GM23338 (cell line): ENCODE measurements around the gene NCAPD3.

Source experiments
- CREB1 ChIP-seq: fragments of 250-450 bp; sonication (Bioruptor Pico); IDR thresholded peaks from 2 replicates; pipeline ENCODE4 v1.5.0; 2020; ENCODE audit warnings: low read depth, mild to moderate bottlenecking, moderate library complexity
- EZH2 ChIP-seq: fragments of 200-600 bp; sonication (generic); IDR thresholded peaks from one replicate; pipeline ENCODE4 v1.8.0; 2017; ENCODE audit warnings: antibody characterized with exemption, mild to moderate bottlenecking, low read depth; ENCODE audit not compliant: unreplicated experiment
- EZH2phosphoT487 ChIP-seq: fragments of 200-600 bp; sonication (generic); IDR thresholded peaks from one replicate; pipeline ENCODE4 v1.8.1; 2018; ENCODE audit warnings: antibody characterized with exemption; ENCODE audit not compliant: unreplicated experiment
- JUNB ChIP-seq: IDR thresholded peaks from one replicate; pipeline ENCODE4 v1.6.1; 2016; ENCODE audit warnings: antibody characterized with exemption; ENCODE audit not compliant: unreplicated experiment
- NANOG ChIP-seq: IDR thresholded peaks from 2 replicates; pipeline ENCODE4 v1.6.1; 2016; ENCODE audit warnings: antibody characterized with exemption, borderline replicate concordance
- POLR2AphosphoS5 ChIP-seq: IDR thresholded peaks from 2 replicates; pipeline ENCODE4 v1.6.1; 2016; ENCODE audit warnings: antibody characterized with exemption, low read depth
- STAT1 ChIP-seq: IDR thresholded peaks from one replicate; pipeline ENCODE4 v1.6.1; 2016; ENCODE audit warnings: antibody characterized with exemption; ENCODE audit not compliant: unreplicated experiment
- ZNF331 ChIP-seq: fragments of 250-450 bp; sonication (Bioruptor Pico); IDR thresholded peaks from 2 replicates; pipeline ENCODE4 v1.5.0; 2020; ENCODE audit warnings: low read depth, mild to moderate bottlenecking, moderate library complexity
- TF ChIP-seq, protein P1 (sequence below): IDR thresholded peaks from one replicate; pipeline ENCODE4 v1.6.1; 2018; ENCODE audit warnings: antibody characterized with exemption; ENCODE audit not compliant: unreplicated experiment
- TF ChIP-seq, protein P2 (sequence below): IDR thresholded peaks from 2 replicates; pipeline ENCODE4 v1.6.1; 2016; ENCODE audit warnings: antibody characterized with exemption
- TF ChIP-seq, protein P3 (sequence below), 2 experiments: fragments of 200-600 bp in 1 of 2; sonication (generic) in 1 of 2; conservative IDR thresholded peaks; 2 replicates each; pipeline versions ENCODE4 v1.5.1 to v1.6.1; 2016 to 2017; ENCODE audit warnings: antibody characterized with exemption in 2 of 2, low read depth in 2 of 2, mild to moderate bottlenecking in 2 of 2, moderate library complexity in 1 of 2
- TF ChIP-seq, protein P4 (sequence below): fragments of 250-450 bp; sonication (Bioruptor Pico); IDR thresholded peaks from 2 replicates; pipeline ENCODE4 v1.5.0; 2020; ENCODE audit warnings: mild to moderate bottlenecking, moderate library complexity

DNA sequence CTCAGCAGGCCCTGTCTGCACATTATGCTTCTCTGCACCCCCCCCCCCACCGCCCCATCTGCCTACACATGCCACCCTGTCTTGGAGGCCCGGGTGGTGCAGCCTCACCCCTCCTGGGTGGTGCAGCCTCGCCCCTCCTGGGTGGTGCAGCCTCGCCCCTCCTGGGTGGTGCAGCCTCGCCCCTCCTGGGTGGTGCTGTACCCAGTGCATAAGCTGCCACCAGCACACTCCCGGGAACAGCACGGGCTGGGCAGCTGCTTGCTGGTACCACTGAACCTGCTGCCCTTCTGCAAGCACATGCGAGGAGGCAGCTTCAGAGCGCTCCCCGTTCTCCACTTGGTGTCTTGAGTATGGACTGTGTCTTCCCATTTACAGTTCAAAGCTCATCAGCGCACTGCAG is 69.3 kb downstream of the NCAPD3 start:
- TF ChIP-seq, protein P1, sequence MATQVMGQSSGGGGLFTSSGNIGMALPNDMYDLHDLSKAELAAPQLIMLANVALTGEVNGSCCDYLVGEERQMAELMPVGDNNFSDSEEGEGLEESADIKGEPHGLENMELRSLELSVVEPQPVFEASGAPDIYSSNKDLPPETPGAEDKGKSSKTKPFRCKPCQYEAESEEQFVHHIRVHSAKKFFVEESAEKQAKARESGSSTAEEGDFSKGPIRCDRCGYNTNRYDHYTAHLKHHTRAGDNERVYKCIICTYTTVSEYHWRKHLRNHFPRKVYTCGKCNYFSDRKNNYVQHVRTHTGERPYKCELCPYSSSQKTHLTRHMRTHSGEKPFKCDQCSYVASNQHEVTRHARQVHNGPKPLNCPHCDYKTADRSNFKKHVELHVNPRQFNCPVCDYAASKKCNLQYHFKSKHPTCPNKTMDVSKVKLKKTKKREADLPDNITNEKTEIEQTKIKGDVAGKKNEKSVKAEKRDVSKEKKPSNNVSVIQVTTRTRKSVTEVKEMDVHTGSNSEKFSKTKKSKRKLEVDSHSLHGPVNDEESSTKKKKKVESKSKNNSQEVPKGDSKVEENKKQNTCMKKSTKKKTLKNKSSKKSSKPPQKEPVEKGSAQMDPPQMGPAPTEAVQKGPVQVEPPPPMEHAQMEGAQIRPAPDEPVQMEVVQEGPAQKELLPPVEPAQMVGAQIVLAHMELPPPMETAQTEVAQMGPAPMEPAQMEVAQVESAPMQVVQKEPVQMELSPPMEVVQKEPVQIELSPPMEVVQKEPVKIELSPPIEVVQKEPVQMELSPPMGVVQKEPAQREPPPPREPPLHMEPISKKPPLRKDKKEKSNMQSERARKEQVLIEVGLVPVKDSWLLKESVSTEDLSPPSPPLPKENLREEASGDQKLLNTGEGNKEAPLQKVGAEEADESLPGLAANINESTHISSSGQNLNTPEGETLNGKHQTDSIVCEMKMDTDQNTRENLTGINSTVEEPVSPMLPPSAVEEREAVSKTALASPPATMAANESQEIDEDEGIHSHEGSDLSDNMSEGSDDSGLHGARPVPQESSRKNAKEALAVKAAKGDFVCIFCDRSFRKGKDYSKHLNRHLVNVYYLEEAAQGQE = no peak
- TF ChIP-seq, protein P2, sequence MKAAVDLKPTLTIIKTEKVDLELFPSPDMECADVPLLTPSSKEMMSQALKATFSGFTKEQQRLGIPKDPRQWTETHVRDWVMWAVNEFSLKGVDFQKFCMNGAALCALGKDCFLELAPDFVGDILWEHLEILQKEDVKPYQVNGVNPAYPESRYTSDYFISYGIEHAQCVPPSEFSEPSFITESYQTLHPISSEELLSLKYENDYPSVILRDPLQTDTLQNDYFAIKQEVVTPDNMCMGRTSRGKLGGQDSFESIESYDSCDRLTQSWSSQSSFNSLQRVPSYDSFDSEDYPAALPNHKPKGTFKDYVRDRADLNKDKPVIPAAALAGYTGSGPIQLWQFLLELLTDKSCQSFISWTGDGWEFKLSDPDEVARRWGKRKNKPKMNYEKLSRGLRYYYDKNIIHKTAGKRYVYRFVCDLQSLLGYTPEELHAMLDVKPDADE = no peak
- TF ChIP-seq, protein P3, sequence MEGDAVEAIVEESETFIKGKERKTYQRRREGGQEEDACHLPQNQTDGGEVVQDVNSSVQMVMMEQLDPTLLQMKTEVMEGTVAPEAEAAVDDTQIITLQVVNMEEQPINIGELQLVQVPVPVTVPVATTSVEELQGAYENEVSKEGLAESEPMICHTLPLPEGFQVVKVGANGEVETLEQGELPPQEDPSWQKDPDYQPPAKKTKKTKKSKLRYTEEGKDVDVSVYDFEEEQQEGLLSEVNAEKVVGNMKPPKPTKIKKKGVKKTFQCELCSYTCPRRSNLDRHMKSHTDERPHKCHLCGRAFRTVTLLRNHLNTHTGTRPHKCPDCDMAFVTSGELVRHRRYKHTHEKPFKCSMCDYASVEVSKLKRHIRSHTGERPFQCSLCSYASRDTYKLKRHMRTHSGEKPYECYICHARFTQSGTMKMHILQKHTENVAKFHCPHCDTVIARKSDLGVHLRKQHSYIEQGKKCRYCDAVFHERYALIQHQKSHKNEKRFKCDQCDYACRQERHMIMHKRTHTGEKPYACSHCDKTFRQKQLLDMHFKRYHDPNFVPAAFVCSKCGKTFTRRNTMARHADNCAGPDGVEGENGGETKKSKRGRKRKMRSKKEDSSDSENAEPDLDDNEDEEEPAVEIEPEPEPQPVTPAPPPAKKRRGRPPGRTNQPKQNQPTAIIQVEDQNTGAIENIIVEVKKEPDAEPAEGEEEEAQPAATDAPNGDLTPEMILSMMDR (conservative IDR thresholded peaks at IDR 0.05; ENCODE audit: low read depth in 2 of 2) = no peak
- TF ChIP-seq EZH2phosphoT487 (no peak), JUNB (no peak), EZH2 (no peak), POLR2AphosphoS5 (no peak), CREB1 (CRISPR knock-in tag) (no peak), STAT1 (no peak), ZNF331 (CRISPR knock-in tag) (no peak), NANOG (no peak)
- TF ChIP-seq, protein P4, sequence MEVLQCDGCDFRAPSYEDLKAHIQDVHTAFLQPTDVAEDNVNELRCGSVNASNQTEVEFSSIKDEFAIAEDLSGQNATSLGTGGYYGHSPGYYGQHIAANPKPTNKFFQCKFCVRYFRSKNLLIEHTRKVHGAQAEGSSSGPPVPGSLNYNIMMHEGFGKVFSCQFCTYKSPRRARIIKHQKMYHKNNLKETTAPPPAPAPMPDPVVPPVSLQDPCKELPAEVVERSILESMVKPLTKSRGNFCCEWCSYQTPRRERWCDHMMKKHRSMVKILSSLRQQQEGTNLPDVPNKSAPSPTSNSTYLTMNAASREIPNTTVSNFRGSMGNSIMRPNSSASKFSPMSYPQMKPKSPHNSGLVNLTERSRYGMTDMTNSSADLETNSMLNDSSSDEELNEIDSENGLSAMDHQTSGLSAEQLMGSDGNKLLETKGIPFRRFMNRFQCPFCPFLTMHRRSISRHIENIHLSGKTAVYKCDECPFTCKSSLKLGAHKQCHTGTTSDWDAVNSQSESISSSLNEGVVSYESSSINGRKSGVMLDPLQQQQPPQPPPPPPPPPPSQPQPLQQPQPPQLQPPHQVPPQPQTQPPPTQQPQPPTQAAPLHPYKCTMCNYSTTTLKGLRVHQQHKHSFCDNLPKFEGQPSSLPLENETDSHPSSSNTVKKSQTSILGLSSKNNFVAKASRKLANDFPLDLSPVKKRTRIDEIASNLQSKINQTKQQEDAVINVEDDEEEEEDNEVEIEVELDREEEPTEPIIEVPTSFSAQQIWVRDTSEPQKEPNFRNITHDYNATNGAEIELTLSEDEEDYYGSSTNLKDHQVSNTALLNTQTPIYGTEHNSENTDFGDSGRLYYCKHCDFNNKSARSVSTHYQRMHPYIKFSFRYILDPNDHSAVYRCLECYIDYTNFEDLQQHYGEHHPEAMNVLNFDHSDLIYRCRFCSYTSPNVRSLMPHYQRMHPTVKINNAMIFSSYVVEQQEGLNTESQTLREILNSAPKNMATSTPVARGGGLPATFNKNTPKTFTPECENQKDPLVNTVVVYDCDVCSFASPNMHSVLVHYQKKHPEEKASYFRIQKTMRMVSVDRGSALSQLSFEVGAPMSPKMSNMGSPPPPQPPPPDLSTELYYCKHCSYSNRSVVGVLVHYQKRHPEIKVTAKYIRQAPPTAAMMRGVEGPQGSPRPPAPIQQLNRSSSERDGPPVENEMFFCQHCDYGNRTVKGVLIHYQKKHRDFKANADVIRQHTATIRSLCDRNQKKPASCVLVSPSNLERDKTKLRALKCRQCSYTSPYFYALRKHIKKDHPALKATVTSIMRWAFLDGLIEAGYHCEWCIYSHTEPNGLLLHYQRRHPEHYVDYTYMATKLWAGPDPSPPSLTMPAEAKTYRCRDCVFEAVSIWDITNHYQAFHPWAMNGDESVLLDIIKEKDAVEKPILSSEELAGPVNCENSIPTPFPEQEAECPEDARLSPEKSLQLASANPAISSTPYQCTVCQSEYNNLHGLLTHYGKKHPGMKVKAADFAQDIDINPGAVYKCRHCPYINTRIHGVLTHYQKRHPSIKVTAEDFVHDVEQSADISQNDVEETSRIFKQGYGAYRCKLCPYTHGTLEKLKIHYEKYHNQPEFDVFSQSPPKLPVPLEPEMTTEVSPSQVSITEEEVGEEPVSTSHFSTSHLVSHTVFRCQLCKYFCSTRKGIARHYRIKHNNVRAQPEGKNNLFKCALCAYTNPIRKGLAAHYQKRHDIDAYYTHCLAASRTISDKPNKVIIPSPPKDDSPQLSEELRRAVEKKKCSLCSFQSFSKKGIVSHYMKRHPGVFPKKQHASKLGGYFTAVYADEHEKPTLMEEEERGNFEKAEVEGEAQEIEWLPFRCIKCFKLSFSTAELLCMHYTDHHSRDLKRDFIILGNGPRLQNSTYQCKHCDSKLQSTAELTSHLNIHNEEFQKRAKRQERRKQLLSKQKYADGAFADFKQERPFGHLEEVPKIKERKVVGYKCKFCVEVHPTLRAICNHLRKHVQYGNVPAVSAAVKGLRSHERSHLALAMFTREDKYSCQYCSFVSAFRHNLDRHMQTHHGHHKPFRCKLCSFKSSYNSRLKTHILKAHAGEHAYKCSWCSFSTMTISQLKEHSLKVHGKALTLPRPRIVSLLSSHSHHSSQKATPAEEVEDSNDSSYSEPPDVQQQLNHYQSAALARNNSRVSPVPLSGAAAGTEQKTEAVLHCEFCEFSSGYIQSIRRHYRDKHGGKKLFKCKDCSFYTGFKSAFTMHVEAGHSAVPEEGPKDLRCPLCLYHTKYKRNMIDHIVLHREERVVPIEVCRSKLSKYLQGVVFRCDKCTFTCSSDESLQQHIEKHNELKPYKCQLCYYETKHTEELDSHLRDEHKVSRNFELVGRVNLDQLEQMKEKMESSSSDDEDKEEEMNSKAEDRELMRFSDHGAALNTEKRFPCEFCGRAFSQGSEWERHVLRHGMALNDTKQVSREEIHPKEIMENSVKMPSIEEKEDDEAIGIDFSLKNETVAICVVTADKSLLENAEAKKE (CRISPR knock-in tag) = no peak
